Left ventricle myocardium inferior (tissue), 1 donor: ENCODE data around the gene GBP5. TPM values are rescaled to one million over a fixed set of nuclear protein-coding genes. Genes with fewer than 3 reads are reported as not detected.

Experiments used
- DNase-seq: peaks from one replicate; pipeline ENCODE4 v3.0.0-alpha.2; 2020
- H3K27ac ChIP-seq: fragments of 200-600 bp; replicated peaks from 2 replicates; pipeline ENCODE4 v1.8.0; 2021
- H3K27me3 ChIP-seq: fragments of 200-600 bp; 2 replicates; pipeline ENCODE4 v1.8.0; 2021; ENCODE audit warnings: low read depth
- H3K36me3 ChIP-seq: fragments of 200-600 bp; 2 replicates; pipeline ENCODE4 v1.8.0; 2021
- H3K4me1 ChIP-seq: fragments of 200-600 bp; 2 replicates; pipeline ENCODE4 v1.8.0; 2021
- H3K4me3 ChIP-seq: fragments of 200-600 bp; 2 replicates; pipeline ENCODE4 v1.8.0; 2021; ENCODE audit warnings: mild to moderate bottlenecking, moderate library complexity
- H3K9me3 ChIP-seq: fragments of 200-600 bp; replicated peaks from 2 replicates; pipeline ENCODE4 v1.8.0; 2021
- CTCF ChIP-seq: fragments of 200-600 bp; IDR thresholded peaks from 2 replicates; pipeline ENCODE4 v1.8.0; 2021; ENCODE audit warnings: antibody characterized with exemption, mild to moderate bottlenecking, borderline replicate concordance
- intact Hi-C: fragments of 100-400 bp; cut with micrococcal nuclease; formaldehyde crosslinking; loops from one replicate; pipeline ENCODE4 v1.11.0; 2022
- total RNA-seq: library from RNA; stranded (reverse); fragmentation: NEBNext Ultra II Directional; extraction: Animal tissue kit (Norgen Biotek cat#: 25700); gene quantifications from one replicate; pipeline ENCODE4 v1.2.1, GENCODE V29; 2021
- donor health status: DM: no; HTN: yes; CAD: no; lungs with severe emphysema.

Gene GBP5
- total RNA-seq, 1 donor from 2014 or later, result 0.44 TPM

GRCh38 chr1:89298461-89298860, 25.8 kb upstream of the GBP5 start:
- no peaks in the 10 kb centered on the region for H3K27me3 ChIP-seq
- peaks cover 10% of the 10 kb centered on the region for H3K4me1 ChIP-seq
- intact Hi-C loops, result no loop called here
- H3K4me3 ChIP-seq, result no peak overlapping the region
- no peak for DNase-seq
- no peak for TF ChIP-seq CTCF
- peaks cover 1% of the 10 kb centered on the region for H3K9me3 ChIP-seq
- no peaks in the 10 kb centered on the region for H3K36me3 ChIP-seq
- H3K27ac ChIP-seq, result no peak overlapping the region

GRCh38 chr1:89295187-89295586, 22.5 kb upstream of the GBP5 start:
- no peak for DNase-seq
- Histone ChIP-seq H3K27ac (no peak overlapping the region), H3K27me3 (no peaks in the 10 kb centered on the region), H3K4me3 (no peak overlapping the region), H3K36me3 (no peaks in the 10 kb centered on the region), H3K9me3 (peaks cover 13% of the 10 kb centered on the region), H3K4me1 (peaks cover 10% of the 10 kb centered on the region)
- intact Hi-C loops, result no loop called here
- TF ChIP-seq CTCF, result no peak

- DNase-seq, result no peak
- intact Hi-C loops, result no loop called here
Measured at GRCh38 chr1:89291276-89291675, 18.6 kb upstream of the GBP5 start.

GRCh38 chr1:89288051-89288340, 15.3 kb upstream of the GBP5 start:
- Histone ChIP-seq H3K4me3 (no peak overlapping the region), H3K36me3 (no peaks in the 10 kb centered on the region), H3K9me3 (peaks cover 7% of the 10 kb centered on the region), H3K27ac (no peak overlapping the region), H3K27me3 (no peaks in the 10 kb centered on the region), H3K4me1 (peaks cover 13% of the 10 kb centered on the region)
- no peak for DNase-seq
- TF ChIP-seq CTCF, result no peak
- intact Hi-C loops, result no loop called here

More at GRCh38 chr1:89291276-89291675, 18.6 kb upstream of the GBP5 start:
- Histone ChIP-seq H3K9me3 (peaks cover 13% of the 10 kb centered on the region), H3K36me3 (no peaks in the 10 kb centered on the region), H3K4me1 (peaks cover 22% of the 10 kb centered on the region), H3K27ac (no peak overlapping the region), H3K4me3 (no peak overlapping the region), H3K27me3 (no peaks in the 10 kb centered on the region)
- TF ChIP-seq CTCF, result no peak

GRCh38 chr1:89287181-89288050, 14.8 kb upstream of the GBP5 start:
- no peaks in the 10 kb centered on the region for H3K27me3 ChIP-seq
- TF ChIP-seq CTCF, result no peak
- H3K27ac ChIP-seq, result peak overlapping the region; percentile 71
- peaks cover 13% of the 10 kb centered on the region for H3K4me1 ChIP-seq
- intact Hi-C loops, result no loop called here
- H3K4me3 ChIP-seq, result peak overlapping the region; percentile 38
- no peak for DNase-seq
- H3K36me3 ChIP-seq, result no peaks in the 10 kb centered on the region
- H3K9me3 ChIP-seq, result peaks cover 1% of the 10 kb centered on the region
